HG03280 (cell line): ENCODE data around the gene ELAVL1.
A peak's percentile ranks its signal among the peaks of the same experiment; 100 is the strongest.
"Not testable (repeated sequence)": the region's sequence is repeated elsewhere in the genome, so short reads cannot be mapped to it uniquely, and the experiment has no call there.

Experiments used
- ATAC-seq: cut with Tn5 transposase; IDR thresholded peaks from one replicate; pipeline ENCODE4 v1.9.1; 2021; ENCODE audit warnings: mild to moderate bottlenecking, moderate library complexity; ENCODE audit not compliant: unreplicated experiment

Gene ELAVL1

GRCh38 chr19:7924651-7925170 lies 80.7 kb downstream of the ELAVL1 start:
- no peak for ATAC-seq

- no peak for ATAC-seq
Observed at GRCh38 chr19:7924241-7924640, 81.2 kb downstream of the ELAVL1 start.

- ATAC-seq: no peak
Observed at GRCh38 chr19:7923295-7924191, 81.9 kb downstream of the ELAVL1 start.

- ATAC-seq: no peak
Observed at GRCh38 chr19:7922836-7923195, 82.6 kb downstream of the ELAVL1 start.

- no peak for ATAC-seq
Observed at GRCh38 chr19:7921967-7922835, 83.2 kb downstream of the ELAVL1 start.

- no peak for ATAC-seq
Observed at GRCh38 chr19:7921302-7921966, 84.0 kb downstream of the ELAVL1 start.

GRCh38 chr19:7920519-7921301 lies 84.7 kb downstream of the ELAVL1 start:
- peak; percentile 41 for ATAC-seq

- ATAC-seq: peak; percentile 56
Observed at GRCh38 chr19:7919610-7920518, 85.6 kb downstream of the ELAVL1 start, which contains the start of gene SNAPC2. SNAPC2 (plus strand) TSS chr19:7920338; CDS start chr19:7920367, 29 bp downstream.

GRCh38 chr19:7918615-7919421 lies 86.6 kb downstream of the ELAVL1 start:
- ATAC-seq: no peak

GRCh38 chr19:7918062-7918614 lies 87.3 kb downstream of the ELAVL1 start:
- ATAC-seq: not testable (repeated sequence)

GRCh38 chr19:7917267-7918061 lies 88.0 kb downstream of the ELAVL1 start:
- ATAC-seq: no peak

GRCh38 chr19:7916955-7917266 lies 88.5 kb downstream of the ELAVL1 start:
- no peak for ATAC-seq

- ATAC-seq: no peak
Observed at GRCh38 chr19:7916103-7916954, 89.1 kb downstream of the ELAVL1 start.

GRCh38 chr19:7915250-7916102 lies 90.0 kb downstream of the ELAVL1 start:
- no peak for ATAC-seq

- ATAC-seq: no peak
Observed at GRCh38 chr19:7914598-7915045, 90.8 kb downstream of the ELAVL1 start, which contains the start of gene TGFBR3L. TGFBR3L (plus strand) TSS chr19:7914830.
